Measurements from ENCODE around the gene PRAMEF15.
A peak's percentile ranks its signal among the peaks of the same experiment; 100 is the strongest.
"Not testable (repeated sequence)": the region's sequence is repeated elsewhere in the genome, so short reads cannot be mapped to it uniquely, and the experiment has no call there.

The PRAMEF15 gene

GRCh38 chr1:13315281-13315680 is at the start of gene PRAMEF15:
Gene PRAMEF15, plus strand, starts transcription at chr1:13315581. Its CDS starts 2,827 bp downstream, at chr1:13318408.
- not testable (repeated sequence) for DNase-seq (ENCODE audit: low spot score)

GRCh38 chr1:13277016-13277415 is 38.4 kb upstream of the PRAMEF15 start:
- DNase-seq (ENCODE audit: low spot score): not testable (repeated sequence)

DNA sequence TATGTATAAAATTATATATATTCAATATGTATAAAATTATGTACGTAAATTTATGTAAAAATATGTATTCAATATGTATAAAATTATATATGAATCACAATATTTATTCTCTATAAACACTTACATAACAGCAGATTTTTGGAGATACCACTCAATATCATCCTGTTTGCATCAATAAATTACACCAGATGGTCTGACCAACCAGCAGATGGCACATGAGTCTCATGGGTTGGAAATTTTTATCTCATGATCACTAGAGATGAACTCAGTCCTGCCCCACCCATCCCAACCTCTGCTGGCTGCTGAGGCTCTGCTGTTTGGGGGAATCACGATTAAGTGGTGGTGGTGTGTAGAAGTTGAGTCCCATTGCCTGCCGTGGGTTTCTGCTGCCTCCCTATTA is 35.8 kb upstream of the PRAMEF15 start:
- not testable (repeated sequence) for DNase-seq (ENCODE audit: low spot score)

DNA sequence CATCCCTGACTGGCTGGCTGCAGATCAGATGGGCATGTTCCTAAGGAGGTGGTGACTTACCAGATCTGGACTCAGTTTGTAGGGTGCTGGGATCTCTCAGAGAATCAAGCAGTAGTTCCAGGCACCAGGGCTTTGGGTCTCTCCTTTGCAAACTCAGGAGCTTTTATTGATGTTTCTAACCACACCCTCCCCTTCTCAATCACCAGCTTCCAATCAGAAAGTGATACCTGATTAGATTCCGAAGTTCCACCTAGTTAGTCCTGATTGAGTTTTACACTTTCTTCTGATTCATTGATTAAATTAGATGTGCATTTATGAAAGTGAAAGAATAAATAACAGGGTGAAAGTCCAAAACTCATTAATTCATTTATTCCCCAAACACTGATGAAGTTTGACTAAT is 30.3 kb upstream of the PRAMEF15 start, which contains the start of gene PRAMEF8:
Gene PRAMEF8 (minus strand): TSS at position 101 of the 400 bp plus-strand sequence. CDS start 1,046 bp downstream, outside the sequence.
- not testable (repeated sequence) for DNase-seq (ENCODE audit: low spot score)

- DNase-seq (ENCODE audit: low spot score): not testable (repeated sequence)
Observed at GRCh38 chr1:13289030-13289429, 26.4 kb upstream of the PRAMEF15 start.

GRCh38 chr1:13297216-13297931 is 18.0 kb upstream of the PRAMEF15 start:
- DNase-seq (ENCODE audit: low spot score): not testable (repeated sequence)

- not testable (repeated sequence) for DNase-seq (ENCODE audit: low spot score)
Observed at GRCh38 chr1:13298699-13299098, 16.7 kb upstream of the PRAMEF15 start.

- DNase-seq (ENCODE audit: low spot score): not testable (repeated sequence)
Observed at GRCh38 chr1:13302197-13302596, 13.2 kb upstream of the PRAMEF15 start.

DNA sequence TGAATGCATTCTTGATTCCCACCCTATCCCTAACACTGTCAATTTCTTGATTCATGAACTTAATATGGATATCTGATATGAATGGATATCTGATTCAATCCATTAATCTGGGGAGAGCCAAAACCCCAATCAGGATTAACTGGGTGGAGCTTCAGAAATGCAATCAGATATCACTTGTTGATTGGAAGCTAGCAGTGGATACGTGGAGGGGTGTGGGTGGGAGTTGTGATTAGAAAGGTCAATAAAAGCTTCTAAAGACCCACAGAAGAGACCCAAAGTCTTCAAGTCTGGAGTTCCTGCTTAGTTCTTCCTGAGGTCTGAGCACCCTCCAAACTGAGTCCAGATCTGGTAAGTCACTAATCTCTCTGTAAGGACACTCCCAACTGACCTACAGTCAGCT is 12.1 kb upstream of the PRAMEF15 start, which contains the start of gene PRAMEF33:
Gene PRAMEF33 (plus strand): TSS at position 301 of the 400 bp plus-strand sequence. CDS start 2,416 bp downstream, outside the sequence.
- not testable (repeated sequence) for DNase-seq (ENCODE audit: low spot score)

DNA sequence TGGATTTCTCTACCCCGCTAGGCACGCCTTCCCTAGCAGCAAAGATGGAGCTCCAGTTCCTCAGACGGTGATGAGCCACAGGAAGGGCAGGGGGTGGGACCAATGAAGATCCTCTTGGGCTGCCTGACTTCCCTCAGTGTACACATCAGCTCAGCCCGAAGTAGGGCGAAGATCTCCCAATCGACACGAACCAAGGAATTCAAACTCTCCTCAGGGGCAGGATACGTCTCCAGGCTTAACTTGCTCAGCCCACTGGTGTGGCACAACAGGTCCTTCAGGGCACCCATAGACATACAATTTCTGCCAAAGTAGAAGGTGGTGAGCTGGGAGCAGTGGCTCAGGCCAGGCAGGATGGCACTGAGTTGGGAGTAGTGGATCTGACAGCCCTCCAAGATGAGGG is 27.1 kb downstream of the PRAMEF15 start:
- DNase-seq (ENCODE audit: low spot score): not testable (repeated sequence)

- DNase-seq (ENCODE audit: low spot score): not testable (repeated sequence)
Observed at GRCh38 chr1:13347034-13347433, 31.7 kb downstream of the PRAMEF15 start, which contains the start of gene PRAMEF14. Gene PRAMEF14, minus strand, starts transcription at chr1:13347134. Its CDS starts 1,820 bp downstream, at chr1:13345314.

DNA sequence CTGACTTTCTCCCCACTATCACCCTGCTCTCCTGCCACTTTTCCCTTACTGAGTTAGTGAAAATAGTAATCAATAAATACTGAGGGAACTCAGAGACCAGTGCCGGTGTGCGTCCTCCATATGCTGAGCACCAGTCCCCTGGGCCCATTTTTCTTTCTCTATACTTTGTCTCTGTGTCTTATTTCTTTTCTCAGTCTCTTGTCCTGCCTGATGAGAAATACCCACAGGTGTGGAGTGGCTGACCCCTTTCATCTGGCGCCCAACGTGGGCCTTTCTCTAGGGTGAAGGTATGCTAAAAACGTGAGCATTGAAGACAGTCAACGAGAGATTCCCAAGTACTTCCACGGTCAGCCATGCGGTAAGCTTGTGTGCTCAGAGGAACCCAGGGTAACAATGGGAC is 38.1 kb downstream of the PRAMEF15 start:
- not testable (repeated sequence) for DNase-seq (ENCODE audit: low spot score)

- DNase-seq (ENCODE audit: low spot score): not testable (repeated sequence)
Observed at GRCh38 chr1:13354475-13354874, 39.1 kb downstream of the PRAMEF15 start.

- peak; percentile 17 for DNase-seq (ENCODE audit: low spot score)
- peak; percentile 31 for TF ChIP-seq CTCF (IDR thresholded peaks at IDR 0.05; ENCODE audit: extremely low read depth, missing control alignments)
Observed at GRCh38 chr1:13356774-13357173, 41.4 kb downstream of the PRAMEF15 start.

DNA sequence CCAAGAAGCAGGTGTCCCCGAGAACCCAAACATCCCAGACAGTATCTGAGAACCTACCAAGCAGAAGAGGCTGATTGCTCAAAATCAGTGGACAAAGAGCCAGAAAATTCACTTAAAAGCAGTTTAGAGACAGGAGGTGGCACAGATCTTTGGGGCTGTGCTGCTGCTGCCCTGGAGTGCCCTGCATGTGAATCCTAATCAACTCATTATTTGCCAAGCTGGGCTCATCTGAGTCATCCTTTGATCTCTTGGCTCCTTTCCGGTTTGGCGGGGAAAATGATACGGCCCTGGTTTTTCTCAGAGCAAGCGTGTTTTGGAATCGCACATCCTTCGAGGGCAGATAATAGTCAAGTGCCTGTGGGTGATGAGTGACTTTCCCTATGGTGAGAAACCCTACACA is 47.0 kb downstream of the PRAMEF15 start:
- DNase-seq (ENCODE audit: low spot score): not testable (repeated sequence)

- DNase-seq (ENCODE audit: low spot score): not testable (repeated sequence)
Observed at GRCh38 chr1:13364928-13365327, 49.5 kb downstream of the PRAMEF15 start.

DNA sequence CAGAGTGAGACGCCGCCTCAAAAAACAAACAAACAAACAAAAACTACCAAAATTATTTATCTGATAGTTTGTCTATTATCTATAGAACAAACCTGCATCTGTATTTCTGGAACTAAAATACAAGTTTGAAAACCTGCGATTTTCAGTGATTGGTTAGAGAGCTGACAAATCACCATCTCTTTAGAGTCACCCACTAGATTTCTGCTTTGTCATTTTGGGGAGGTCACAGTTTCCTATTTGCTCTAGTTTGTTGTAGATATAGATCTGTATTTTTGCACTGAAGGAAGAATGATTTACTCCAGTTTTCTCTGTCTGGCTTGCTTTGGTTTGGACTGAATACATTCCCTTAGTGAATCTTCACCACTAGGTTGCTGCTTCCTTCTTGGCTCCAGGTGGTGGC is 51.2 kb downstream of the PRAMEF15 start:
- not testable (repeated sequence) for DNase-seq (ENCODE audit: low spot score)

DNA sequence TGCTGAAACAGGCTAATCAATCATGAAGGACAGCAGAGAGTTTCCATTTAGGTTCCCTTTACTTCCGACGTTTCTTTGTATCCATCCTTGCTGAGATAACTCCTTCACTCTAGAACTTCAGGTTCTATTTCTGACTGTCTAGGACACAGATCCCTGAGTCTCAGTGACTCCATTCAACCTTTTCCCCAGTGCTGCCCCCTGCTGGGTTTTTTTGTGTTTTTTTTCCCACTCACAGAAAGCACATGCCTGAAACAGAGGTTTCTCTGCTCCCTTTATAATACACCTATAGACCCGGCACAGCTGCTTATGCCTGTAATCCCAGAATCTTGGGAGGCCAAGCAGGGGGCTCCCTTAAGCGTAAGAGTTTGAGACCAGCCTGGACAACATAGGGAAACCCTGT is 53.2 kb downstream of the PRAMEF15 start:
- DNase-seq (ENCODE audit: low spot score): not testable (repeated sequence)

Data from GM20000 (cell line).